GM12878 (cell line): ENCODE data around the gene LFNG. TPM values are rescaled to one million over a fixed set of nuclear protein-coding genes. Genes with fewer than 3 reads are reported as not detected.

ENCODE experiments used
- E2F8 ChIP-seq: fragments of 450-650 bp; IDR thresholded peaks from 2 replicates; pipeline ENCODE4 v1.6.1; 2018; ENCODE audit warnings: mild to moderate bottlenecking, low read depth, moderate library complexity; ENCODE audit not compliant: partially characterized antibody
- MEF2A ChIP-seq: IDR thresholded peaks from 2 replicates; pipeline ENCODE4 v1.6.1; 2011; ENCODE audit warnings: low read depth, mild to moderate bottlenecking, low read length, moderate library complexity; ENCODE audit not compliant: insufficient read depth
- MXI1 ChIP-seq: fragments of 150-350 bp; IDR thresholded peaks from 2 replicates; pipeline ENCODE4 v1.6.1; 2011; ENCODE audit warnings: low read depth, mild to moderate bottlenecking, inconsistent platforms, low read length, improper control_type of control experiment
- NR2F1 ChIP-seq: fragments of 450-650 bp; conservative IDR thresholded peaks from 2 replicates; pipeline ENCODE4 v1.6.1; 2017; ENCODE audit warnings: mild to moderate bottlenecking
- RFX5 ChIP-seq: IDR thresholded peaks from 2 replicates; pipeline ENCODE4 v1.6.1; 2011; ENCODE audit warnings: low read depth, low read length, improper control_type of control experiment
- SUZ12 ChIP-seq: fragments of 200-600 bp; sonication (generic); IDR thresholded peaks from one replicate; pipeline ENCODE4 v1.6.1; 2018; ENCODE audit warnings: antibody characterized with exemption, mild to moderate bottlenecking; ENCODE audit not compliant: unreplicated experiment
- USF1 ChIP-seq: IDR thresholded peaks from 2 replicates; pipeline ENCODE4 v1.6.1; 2011; ENCODE audit warnings: borderline replicate concordance, low read depth, mild to moderate bottlenecking, moderate library complexity, mixed read lengths, low read length; ENCODE audit not compliant: insufficient read depth; ENCODE audit errors: extremely low read length
- ZBTB4 ChIP-seq: fragments of 450-650 bp; formaldehyde crosslinking; IDR thresholded peaks from 2 replicates; pipeline ENCODE4 v1.4.0; 2022; ENCODE audit warnings: mild to moderate bottlenecking, moderate library complexity
- ZNF592 ChIP-seq: fragments of 450-650 bp; IDR thresholded peaks from 2 replicates; pipeline ENCODE4 v1.6.1; 2017; ENCODE audit warnings: mild to moderate bottlenecking, moderate library complexity
- ZSCAN29 ChIP-seq: fragments of 450-650 bp; IDR thresholded peaks from 2 replicates; pipeline ENCODE4 v1.6.1; 2017; ENCODE audit warnings: mild to moderate bottlenecking, moderate library complexity
- polyA plus RNA-seq, 11 experiments: library from polyadenylated mRNA; depleted of rRNA in 4 of 11; unstranded in 6 of 11; stranded (reverse) in 5 of 11; fragments of >200 nt; fragmentation: Nextera tagmentation in 4 of 11; fragmentation: Illumina TruSeq in 1 of 11; extraction: Ambion mirVana in 4 of 11; extraction: Trizol in 1 of 11; gene quantifications; 1 replicate in 1 of 11; 2 replicates in 10 of 11; pipeline versions ENCODE4 v1.2.1 to v1.2.3, GENCODE V29; 2011 to 2016; ENCODE audit warnings: inconsistent platforms in 2 of 11, missing spikeins in 2 of 11, low read depth in 1 of 11
- total RNA-seq, 4 experiments: library from RNA; depleted of rRNA in 3 of 4; stranded (reverse); fragments of >200 nt in 3 of 4; fragmentation: Illumina TruSeq in 1 of 4; extraction: Trizol in 1 of 4; gene quantifications; 2 replicates each; pipeline versions ENCODE4 v1.2.1 to v1.2.3, GENCODE V29; 2013 to 2021
- TF ChIP-seq, protein P1 (sequence below): fragments of 450-650 bp; IDR thresholded peaks from 2 replicates; pipeline ENCODE4 v1.6.1; 2016; ENCODE audit warnings: mild to moderate bottlenecking, moderate library complexity, borderline replicate concordance

The LFNG gene
- total and polyA plus RNA-seq, 10 of the 15 experiments (the other 5 are each of a cell fraction or from before 2014, with no cell fraction given), result 0.09 to 0.68 (median 0.33) TPM; not detected in 2

DNA sequence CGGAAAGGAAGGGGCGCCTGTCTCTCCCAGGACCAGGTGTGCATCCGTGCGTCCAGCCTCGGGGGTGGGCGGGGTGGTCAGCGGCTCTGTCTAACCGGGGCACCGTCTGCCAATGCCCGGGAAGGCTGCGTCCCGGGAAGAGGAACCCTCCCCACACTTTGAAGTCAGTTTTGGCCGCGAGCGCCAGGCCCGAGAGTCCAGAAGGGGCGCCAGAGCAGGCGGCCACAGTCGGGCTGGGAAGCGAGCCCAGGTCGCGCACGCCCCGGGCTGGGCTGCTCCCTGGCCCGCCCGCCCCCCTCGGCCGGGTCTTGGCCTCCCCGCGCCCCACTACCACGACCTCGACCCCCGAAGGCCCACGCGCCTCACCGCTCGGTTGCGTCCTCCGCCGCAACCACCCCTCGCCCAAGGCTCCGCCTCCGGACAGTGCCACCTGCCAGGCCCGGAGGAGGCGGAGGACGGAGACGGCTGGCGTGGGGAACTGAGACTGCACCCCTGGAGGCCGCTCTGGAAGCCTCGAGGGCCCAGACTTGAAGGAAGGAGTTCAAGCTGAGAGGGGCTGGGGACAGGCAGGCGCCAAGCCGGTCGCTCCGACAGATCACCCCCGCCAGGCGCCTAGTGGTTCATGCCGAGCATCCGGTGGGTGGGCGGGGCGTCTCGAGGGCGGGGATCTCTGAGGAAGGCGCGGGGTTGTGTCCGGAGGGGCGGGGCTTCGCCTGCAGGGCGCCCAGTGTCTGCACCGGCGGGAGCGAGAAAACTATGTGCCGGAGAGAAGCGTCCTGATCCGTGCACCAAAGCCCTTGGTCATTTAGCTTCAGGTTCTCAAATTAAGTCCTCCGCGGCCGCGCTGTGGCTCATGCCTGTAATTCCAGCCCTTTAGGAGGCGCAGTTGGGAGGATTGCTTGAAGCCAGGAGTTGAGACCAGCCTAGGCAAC is 35.8 kb downstream of the LFNG start, which contains the start of gene BRAT1 (continued):
- TF ChIP-seq ZNF592 (no peak), MXI1 (0 out of 2 replicates have a peak, but pooled peaks have one; percentile 52), E2F8 (no peak), MEF2A (no peak), RFX5 (no peak), USF1 (no peak), SUZ12 (no peak), ZSCAN29 (no peak), NR2F1 (peak; percentile 89), ZBTB4 (CRISPR knock-in tag) (no peak)
- TF ChIP-seq, protein P1, sequence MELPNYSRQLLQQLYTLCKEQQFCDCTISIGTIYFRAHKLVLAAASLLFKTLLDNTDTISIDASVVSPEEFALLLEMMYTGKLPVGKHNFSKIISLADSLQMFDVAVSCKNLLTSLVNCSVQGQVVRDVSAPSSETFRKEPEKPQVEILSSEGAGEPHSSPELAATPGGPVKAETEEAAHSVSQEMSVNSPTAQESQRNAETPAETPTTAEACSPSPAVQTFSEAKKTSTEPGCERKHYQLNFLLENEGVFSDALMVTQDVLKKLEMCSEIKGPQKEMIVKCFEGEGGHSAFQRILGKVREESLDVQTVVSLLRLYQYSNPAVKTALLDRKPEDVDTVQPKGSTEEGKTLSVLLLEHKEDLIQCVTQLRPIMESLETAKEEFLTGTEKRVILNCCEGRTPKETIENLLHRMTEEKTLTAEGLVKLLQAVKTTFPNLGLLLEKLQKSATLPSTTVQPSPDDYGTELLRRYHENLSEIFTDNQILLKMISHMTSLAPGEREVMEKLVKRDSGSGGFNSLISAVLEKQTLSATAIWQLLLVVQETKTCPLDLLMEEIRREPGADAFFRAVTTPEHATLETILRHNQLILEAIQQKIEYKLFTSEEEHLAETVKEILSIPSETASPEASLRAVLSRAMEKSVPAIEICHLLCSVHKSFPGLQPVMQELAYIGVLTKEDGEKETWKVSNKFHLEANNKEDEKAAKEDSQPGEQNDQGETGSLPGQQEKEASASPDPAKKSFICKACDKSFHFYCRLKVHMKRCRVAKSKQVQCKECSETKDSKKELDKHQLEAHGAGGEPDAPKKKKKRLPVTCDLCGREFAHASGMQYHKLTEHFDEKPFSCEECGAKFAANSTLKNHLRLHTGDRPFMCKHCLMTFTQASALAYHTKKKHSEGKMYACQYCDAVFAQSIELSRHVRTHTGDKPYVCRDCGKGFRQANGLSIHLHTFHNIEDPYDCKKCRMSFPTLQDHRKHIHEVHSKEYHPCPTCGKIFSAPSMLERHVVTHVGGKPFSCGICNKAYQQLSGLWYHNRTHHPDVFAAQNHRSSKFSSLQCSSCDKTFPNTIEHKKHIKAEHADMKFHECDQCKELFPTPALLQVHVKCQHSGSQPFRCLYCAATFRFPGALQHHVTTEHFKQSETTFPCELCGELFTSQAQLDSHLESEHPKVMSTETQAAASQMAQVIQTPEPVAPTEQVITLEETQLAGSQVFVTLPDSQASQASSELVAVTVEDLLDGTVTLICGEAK, result peak; percentile 48; the same call in 1 of the 2 replicates
